GF-D8 (cell line): ENCODE measurements around the gene KRT4.

Experiments
- DNase-seq: peaks from one replicate; lab custom pipeline; 2025; lab: John Stamatoyannopoulos, UW

Gene KRT4

GRCh38 chr12:52792185-52793029, 21.5 kb downstream of the KRT4 start:
- DNase-seq = no peak

GRCh38 chr12:52791271-52792184, 22.4 kb downstream of the KRT4 start:
- no peak for DNase-seq

GRCh38 chr12:52790427-52791270, 23.3 kb downstream of the KRT4 start:
- DNase-seq = no peak

GRCh38 chr12:52789637-52790426, 24.1 kb downstream of the KRT4 start:
- DNase-seq = no peak

- no peak for DNase-seq
Measured at GRCh38 chr12:52788876-52789636, 24.9 kb downstream of the KRT4 start.

GRCh38 chr12:52788192-52788875, 25.6 kb downstream of the KRT4 start:
- no peak for DNase-seq

GRCh38 chr12:52787324-52788191, 26.4 kb downstream of the KRT4 start:
- no peak for DNase-seq

GRCh38 chr12:52784909-52785308, 29.0 kb downstream of the KRT4 start:
- no peak for DNase-seq

- DNase-seq = no peak
Measured at GRCh38 chr12:52783563-52784316, 30.2 kb downstream of the KRT4 start.

GRCh38 chr12:52782502-52782901, 31.4 kb downstream of the KRT4 start:
- no peak for DNase-seq

- DNase-seq = no peak
Measured at GRCh38 chr12:52781399-52782082, 32.4 kb downstream of the KRT4 start.

GRCh38 chr12:52779914-52780313, 34.0 kb downstream of the KRT4 start:
- no peak for DNase-seq

GRCh38 chr12:52778833-52779232, 35.1 kb downstream of the KRT4 start:
- no peak for DNase-seq

- no peak for DNase-seq
Measured at GRCh38 chr12:52777566-52777965, 36.4 kb downstream of the KRT4 start.

- DNase-seq = no peak
Measured at GRCh38 chr12:52776913-52777395, 37.0 kb downstream of the KRT4 start, which contains the start of gene KRT76. Gene KRT76, minus strand, starts transcription at chr12:52777345. Its CDS starts 54 bp downstream, at chr12:52777291.

- no peak for DNase-seq
Measured at GRCh38 chr12:52776435-52776834, 37.5 kb downstream of the KRT4 start.

GRCh38 chr12:52774629-52775250, 39.2 kb downstream of the KRT4 start:
- no peak for DNase-seq
